NCI-H2029 (cell line): ENCODE measurements around the gene RHEB.
"Not testable (repeated sequence)": the region's sequence is repeated elsewhere in the genome, so short reads cannot be mapped to it uniquely, and the experiment has no call there.

ENCODE experiments used
- DNase-seq: peaks from one replicate; lab custom pipeline; 2025; lab: John Stamatoyannopoulos, UW

RHEB gene

GRCh38 chr7:151524845-151525244 lies 5.2 kb upstream of the RHEB start:
- DNase-seq = no peak

GRCh38 chr7:151524331-151524730 lies 4.6 kb upstream of the RHEB start:
- DNase-seq = no peak

DNA sequence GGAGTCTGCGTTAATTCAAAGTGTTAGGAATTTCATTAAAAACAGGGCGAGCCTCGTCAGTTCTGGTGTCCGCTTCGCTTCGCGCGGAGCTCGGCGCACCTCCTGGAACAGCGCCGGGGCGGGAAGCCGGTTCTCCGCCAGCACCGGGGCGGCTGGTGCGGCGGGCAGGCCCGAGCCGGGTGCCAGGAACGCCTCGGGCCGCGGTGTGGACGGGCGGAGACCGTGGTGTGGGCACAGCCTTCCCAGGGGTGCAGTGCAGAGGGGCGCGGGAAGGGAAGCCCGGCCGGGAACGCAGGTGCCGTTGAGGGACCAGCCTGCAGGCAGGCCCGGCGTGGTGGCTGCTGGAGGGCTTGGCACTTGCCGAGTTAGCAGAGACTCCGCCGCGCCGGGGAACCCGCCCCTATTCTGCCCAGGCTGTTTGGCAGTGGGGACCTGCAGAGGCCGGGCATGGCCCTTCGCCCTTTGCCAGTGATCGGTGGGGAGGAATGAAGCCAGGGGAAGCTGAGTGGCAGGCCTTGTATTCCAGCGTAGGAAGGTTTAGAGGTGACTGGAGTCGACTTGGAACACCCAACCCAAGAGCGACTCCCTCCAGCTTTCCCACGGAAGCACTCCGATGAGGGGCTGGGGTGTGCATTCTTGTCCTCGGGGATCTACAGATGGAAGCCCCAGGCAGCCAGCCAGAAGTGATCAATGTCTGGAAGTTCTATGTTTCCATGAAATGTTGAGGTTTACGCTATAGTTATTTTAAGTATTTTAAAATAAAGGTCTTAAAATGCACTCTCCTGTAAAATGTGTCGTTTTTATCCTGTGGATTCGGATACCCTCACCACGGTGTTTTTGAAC lies 945 bp upstream of the RHEB start:
- DNase-seq = peak; percentile 67

- DNase-seq = not testable (repeated sequence)
These were observed 539 bp downstream of the RHEB start for GRCh38 chr7:151518947-151519764.

DNA sequence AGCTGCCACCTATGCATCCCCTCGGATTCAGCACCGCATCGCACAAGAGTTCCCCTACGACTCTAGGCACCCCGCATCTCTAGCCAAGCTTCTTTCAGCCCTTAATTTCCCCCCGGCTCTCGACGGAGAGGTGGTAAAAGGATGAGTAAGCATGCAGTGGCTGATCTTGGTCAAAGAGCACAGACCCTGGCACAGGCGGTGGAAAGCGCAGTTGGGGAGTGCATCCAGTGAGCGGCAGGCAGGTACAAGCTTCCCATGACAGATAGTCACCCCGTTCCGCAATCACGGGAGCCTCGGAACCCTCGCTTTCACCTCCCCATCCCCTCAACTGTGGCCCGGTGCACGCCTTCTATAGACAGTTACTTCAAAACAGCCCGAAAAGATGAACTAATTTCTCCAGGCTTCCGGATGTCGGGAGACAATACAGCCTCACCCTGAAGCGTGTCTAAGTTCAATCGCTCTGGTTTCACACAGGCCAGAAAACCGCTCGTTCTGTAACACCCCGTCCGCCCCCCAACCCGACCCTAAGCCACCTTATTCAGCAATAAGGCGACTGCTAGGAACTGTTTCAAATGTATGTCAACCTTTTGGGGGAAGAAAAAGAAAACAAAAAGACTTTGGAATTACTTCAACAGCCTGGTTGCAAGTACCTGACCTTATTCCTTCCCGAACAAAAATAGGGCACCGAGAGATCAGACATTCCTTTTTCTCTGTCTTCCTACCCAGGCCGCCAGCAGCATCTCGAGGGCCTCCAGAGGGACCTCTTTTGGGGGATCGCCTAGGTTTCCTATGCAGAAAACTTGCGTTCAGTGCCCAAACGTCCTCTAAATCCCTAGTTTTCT lies 1.4 kb downstream of the RHEB start:
- no peak for DNase-seq

- DNase-seq = no peak
These were observed 2.0 kb downstream of the RHEB start for GRCh38 chr7:151517601-151518104.

- no peak for DNase-seq
These were observed 4.5 kb downstream of the RHEB start for GRCh38 chr7:151515276-151515565.

GRCh38 chr7:151514461-151515275 lies 5.0 kb downstream of the RHEB start:
- DNase-seq = no peak

DNA sequence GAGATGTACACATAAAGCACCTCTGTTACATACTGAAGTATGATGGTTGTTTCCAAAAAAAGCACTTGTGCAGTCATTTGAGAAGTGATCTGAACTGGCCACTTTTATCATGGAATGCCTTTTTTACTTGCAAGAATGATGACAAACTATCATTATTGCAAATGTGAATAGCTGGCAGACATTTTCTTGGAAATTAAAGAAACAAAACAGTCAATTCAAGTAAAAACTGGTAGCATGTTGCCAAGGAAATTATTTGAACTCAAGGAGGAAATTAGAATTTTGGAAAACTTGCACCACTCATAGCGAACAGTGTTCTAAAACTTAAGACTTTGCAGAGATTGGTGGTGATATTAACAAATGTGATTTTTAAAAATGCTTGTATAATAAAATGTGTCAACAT lies 6.6 kb downstream of the RHEB start:
- no peak for DNase-seq

DNA sequence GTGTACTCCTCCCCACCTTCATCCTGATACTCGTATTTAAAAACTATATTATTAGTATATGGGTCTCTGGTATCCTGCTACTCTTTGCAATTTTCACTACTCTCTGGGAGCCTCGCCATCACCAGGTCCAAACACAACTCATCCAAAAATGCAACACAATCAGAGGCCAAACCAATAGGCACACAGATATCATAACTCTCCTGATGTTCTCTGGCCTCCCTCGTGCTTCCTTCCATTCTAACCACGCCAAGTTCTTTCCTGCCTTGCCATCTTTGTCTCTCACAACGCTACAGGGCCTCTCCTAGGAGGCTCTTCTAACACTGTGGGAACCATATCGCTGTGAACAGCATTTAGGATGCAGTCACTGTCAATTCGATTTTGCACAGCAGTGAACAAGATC lies 7.3 kb downstream of the RHEB start:
- DNase-seq = no peak

GRCh38 chr7:151511946-151512345 lies 7.7 kb downstream of the RHEB start:
- no peak for DNase-seq

DNA sequence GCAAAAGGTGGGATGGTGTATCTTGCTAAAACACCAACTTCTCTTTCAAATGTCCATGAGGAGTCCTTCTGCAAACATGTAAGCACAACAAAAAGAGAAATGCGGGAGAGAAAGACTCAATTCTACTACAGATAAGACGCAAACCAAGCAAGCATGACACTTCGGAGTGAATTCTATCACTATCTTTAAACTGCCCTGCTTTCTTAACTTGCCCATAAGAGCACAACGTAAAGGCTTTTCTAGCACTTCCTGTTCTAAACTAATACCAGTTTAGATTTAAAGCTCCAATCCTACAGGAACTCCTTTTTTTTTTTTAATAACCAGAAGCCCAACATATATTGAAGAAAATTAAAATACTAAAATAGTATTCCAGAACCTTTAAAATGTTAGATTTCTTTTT lies 8.4 kb downstream of the RHEB start:
- no peak for DNase-seq

- no peak for DNase-seq
These were observed 9.9 kb downstream of the RHEB start for GRCh38 chr7:151509670-151510333.

GRCh38 chr7:151508991-151509390 lies 10.7 kb downstream of the RHEB start:
- no peak for DNase-seq

- no peak for DNase-seq
These were observed 11.9 kb downstream of the RHEB start for GRCh38 chr7:151507806-151508205.

GRCh38 chr7:151506901-151507382 lies 12.8 kb downstream of the RHEB start:
- DNase-seq = no peak

- no peak for DNase-seq
These were observed 13.7 kb downstream of the RHEB start for GRCh38 chr7:151505836-151506468.

DNA sequence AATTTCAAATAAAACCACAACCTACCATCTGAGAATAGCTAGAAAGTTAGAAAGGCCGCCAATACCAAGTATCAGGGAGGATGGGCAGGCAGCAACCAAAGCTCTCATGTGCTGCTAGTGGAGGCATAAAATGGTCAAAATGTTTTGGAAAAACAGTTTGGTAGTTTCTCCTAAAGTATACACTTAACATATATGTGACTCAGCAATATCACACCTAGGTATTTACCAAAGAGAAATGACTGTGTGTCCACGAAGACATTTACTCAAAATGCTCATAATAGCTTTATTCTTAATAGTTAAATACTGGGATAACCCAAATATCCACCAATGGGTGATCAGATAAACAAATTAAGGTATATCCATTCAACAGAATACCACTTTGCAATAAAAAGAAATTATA lies 14.3 kb downstream of the RHEB start:
- DNase-seq = no peak

DNA sequence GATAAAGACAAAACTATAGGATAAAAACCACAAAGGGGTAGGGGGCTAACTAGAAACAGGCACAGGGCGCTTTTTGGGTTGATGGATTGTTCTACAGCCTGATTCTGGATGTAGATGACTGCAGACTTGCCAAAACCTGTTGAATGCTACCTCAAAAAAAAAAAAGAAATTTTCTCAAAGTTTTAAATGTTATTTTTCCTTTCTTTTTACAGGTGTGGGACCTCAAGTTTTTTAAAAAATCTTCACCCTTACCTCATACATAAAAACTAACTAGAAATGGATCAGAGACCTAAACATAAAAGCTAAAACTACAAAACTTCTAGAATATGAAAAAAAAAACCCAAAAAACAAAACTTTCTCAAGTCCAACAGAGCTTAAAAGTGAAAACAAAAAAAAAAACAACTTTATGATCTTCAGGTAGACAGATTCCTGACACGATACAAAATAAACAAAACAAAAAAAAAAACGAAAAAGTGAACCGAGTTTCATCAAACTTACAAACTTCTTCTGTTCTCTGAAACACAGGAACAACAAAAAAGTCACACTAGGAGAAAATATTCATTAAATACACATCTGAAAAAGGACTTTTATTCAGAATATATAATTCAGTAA lies 14.9 kb downstream of the RHEB start:
- no peak for DNase-seq
